ENCODE measurements around the gene FBP2. TPM values are rescaled to one million over a fixed set of nuclear protein-coding genes. Genes with fewer than 3 reads are reported as not detected.

The FBP2 gene
- polyA plus RNA-seq, 1 donor (not counting 4 experiments of a cell fraction or from before 2014, with no cell fraction given), result not detected

- H3K27ac ChIP-seq (ENCODE audit: control insufficient read depth, insufficient read depth, low read length), result no peak within 1 kb of the TSS
- no peak for FAIRE-seq
Observed at GRCh38 chr9:94639061-94639998, 45.7 kb upstream of the FBP2 start, which contains the start of gene FBP1. TSS of gene FBP1 (minus strand) at chr9:94639518. CDS start at chr9:94639310, 208 bp downstream.

GRCh38 chr9:94638335-94639060 lies 44.9 kb upstream of the FBP2 start:
- dilution Hi-C loops (cut with MboI; ENCODE audit: extremely low pct_ligation_motif_present, low sequenced_read_pairs), result no loop called here
- Histone ChIP-seq H2AFZ (ENCODE audit: control insufficient read depth, low read length) (no peak overlapping the region), H3K4me1 (ENCODE audit: control insufficient read depth, extremely low read depth, insufficient read depth, low read length) (no peaks in the 10 kb centered on the region), H3K27me3 (ENCODE audit: control insufficient read depth, extremely low read depth, insufficient read depth, low read length) (peaks cover 23% of the 10 kb centered on the region), H3K79me2 (ENCODE audit: control insufficient read depth, insufficient read depth, low read length) (no peaks in the 10 kb centered on the region), H3K27ac (ENCODE audit: control insufficient read depth, insufficient read depth, low read length) (no peak overlapping the region), H3K4me2 (ENCODE audit: control insufficient read depth, extremely low read depth, insufficient read depth, low read depth, low read length) (no peak overlapping the region), H4K20me1 (ENCODE audit: control insufficient read depth, extremely low read depth, insufficient read depth, low read length) (no peaks in the 10 kb centered on the region), H3K9me3 (ENCODE audit: control insufficient read depth, low read depth, low read length) (no peaks in the 10 kb centered on the region), H3K4me3 (ENCODE audit: control insufficient read depth in 2 of 3, extremely low read depth in 1 of 3, insufficient read depth in 2 of 3, low read depth in 1 of 3, low read length in 3 of 3) (peak overlapping the region in 1 of 3 experiments; percentile 11), H3K9me1 (ENCODE audit: control insufficient read depth, extremely low read depth, insufficient read depth, low read length) (no peaks in the 10 kb centered on the region), H3K9ac (ENCODE audit: control insufficient read depth, extremely low read depth, insufficient read depth, low read length) (no peak overlapping the region), H3K36me3 (ENCODE audit: control insufficient read depth in 2 of 2, extremely low read depth in 1 of 2, insufficient read depth in 2 of 2, low read length in 2 of 2) (no peaks in the 10 kb centered on the region)
- no peak for TF ChIP-seq EZH2 (IDR thresholded peaks at IDR 0.05; ENCODE audit: low read length)
- FAIRE-seq, result no peak
- DNase-seq (ENCODE audit: low read depth, low spot score), result no peak

More at GRCh38 chr9:94639061-94639998, 45.7 kb upstream of the FBP2 start, which contains the start of gene FBP1:
- Histone ChIP-seq H3K4me2 (ENCODE audit: control insufficient read depth, extremely low read depth, insufficient read depth, low read depth, low read length) (peak within 1 kb of the TSS; percentile 51), H3K9ac (ENCODE audit: control insufficient read depth, extremely low read depth, insufficient read depth, low read length) (no peak within 1 kb of the TSS), H3K9me1 (ENCODE audit: control insufficient read depth, extremely low read depth, insufficient read depth, low read length) (no peaks in the 10 kb centered on the region), H3K36me3 (ENCODE audit: control insufficient read depth in 2 of 2, extremely low read depth in 1 of 2, insufficient read depth in 2 of 2, low read length in 2 of 2) (no peaks in the 10 kb centered on the region), H3K4me3 (ENCODE audit: control insufficient read depth in 2 of 3, extremely low read depth in 1 of 3, insufficient read depth in 2 of 3, low read depth in 1 of 3, low read length in 3 of 3) (peak within 1 kb of the TSS in 2 of 3 experiments; percentile 1 to 11), H3K9me3 (ENCODE audit: control insufficient read depth, low read depth, low read length) (no peaks in the 10 kb centered on the region), H3K79me2 (ENCODE audit: control insufficient read depth, insufficient read depth, low read length) (no peaks in the 10 kb centered on the region), H3K4me1 (ENCODE audit: control insufficient read depth, extremely low read depth, insufficient read depth, low read length) (peaks cover under 1% of the 10 kb centered on the region), H4K20me1 (ENCODE audit: control insufficient read depth, extremely low read depth, insufficient read depth, low read length) (no peaks in the 10 kb centered on the region), H2AFZ (ENCODE audit: control insufficient read depth, low read length) (no peak within 1 kb of the TSS), H3K27me3 (ENCODE audit: control insufficient read depth, extremely low read depth, insufficient read depth, low read length) (peaks cover 23% of the 10 kb centered on the region)
- DNase-seq (ENCODE audit: low read depth, low spot score), result no peak
- dilution Hi-C loops (cut with MboI; ENCODE audit: extremely low pct_ligation_motif_present, low sequenced_read_pairs), result no loop called here
- TF ChIP-seq EZH2 (IDR thresholded peaks at IDR 0.05; ENCODE audit: low read length), result peak; percentile 81
- TF ChIP-seq, protein P1, sequence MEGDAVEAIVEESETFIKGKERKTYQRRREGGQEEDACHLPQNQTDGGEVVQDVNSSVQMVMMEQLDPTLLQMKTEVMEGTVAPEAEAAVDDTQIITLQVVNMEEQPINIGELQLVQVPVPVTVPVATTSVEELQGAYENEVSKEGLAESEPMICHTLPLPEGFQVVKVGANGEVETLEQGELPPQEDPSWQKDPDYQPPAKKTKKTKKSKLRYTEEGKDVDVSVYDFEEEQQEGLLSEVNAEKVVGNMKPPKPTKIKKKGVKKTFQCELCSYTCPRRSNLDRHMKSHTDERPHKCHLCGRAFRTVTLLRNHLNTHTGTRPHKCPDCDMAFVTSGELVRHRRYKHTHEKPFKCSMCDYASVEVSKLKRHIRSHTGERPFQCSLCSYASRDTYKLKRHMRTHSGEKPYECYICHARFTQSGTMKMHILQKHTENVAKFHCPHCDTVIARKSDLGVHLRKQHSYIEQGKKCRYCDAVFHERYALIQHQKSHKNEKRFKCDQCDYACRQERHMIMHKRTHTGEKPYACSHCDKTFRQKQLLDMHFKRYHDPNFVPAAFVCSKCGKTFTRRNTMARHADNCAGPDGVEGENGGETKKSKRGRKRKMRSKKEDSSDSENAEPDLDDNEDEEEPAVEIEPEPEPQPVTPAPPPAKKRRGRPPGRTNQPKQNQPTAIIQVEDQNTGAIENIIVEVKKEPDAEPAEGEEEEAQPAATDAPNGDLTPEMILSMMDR (optimal IDR thresholded peaks at IDR 0.05 in 1 of 3, IDR thresholded peaks at IDR 0.05 in 1 of 3, conservative IDR thresholded peaks at IDR 0.05 in 1 of 3; ENCODE audit: extremely low read depth in 1 of 3, insufficient read depth in 2 of 3, low read length in 3 of 3), result no peak
